Activated naive CD8-positive, alpha-beta T cell treated with anti-CD3 and anti-CD28 coated beads, Interleukin-2, amount 10 ng/mL, durations not matched to agents 7 days and 5 days (primary cell): ENCODE measurements around the gene ELMOD3. TPM values are rescaled to one million over a fixed set of nuclear protein-coding genes. Genes with fewer than 3 reads are reported as not detected.
A peak's percentile ranks its signal among the peaks of the same experiment; 100 is the strongest.

Experiments
- ATAC-seq: fragments of 150-1000 bp; cut with Tn5 transposase; one replicate; pipeline ENCODE4 v1.10.0; 2021; ENCODE audit warnings: low read depth, moderate library complexity
- POLR2A ChIA-PET: fragments of 350-600 bp; sonication (Branson Sonifier 250); formaldehyde crosslinking; loops from one replicate; lab custom pipeline; 2021; ENCODE audit warnings: antibody characterized with exemption; lab: Charles Lee
- DNase-seq: peaks from one replicate; pipeline ENCODE4 v3.0.0; 2021
- H3K27ac Mint-ChIP-seq: one replicate; pipeline ENCODE4 v1.8.0; 2022; ENCODE audit warnings: mild to moderate bottlenecking, mixed read lengths
- H3K27me3 Mint-ChIP-seq: one replicate; pipeline ENCODE4 v1.8.0; 2022; ENCODE audit warnings: mild to moderate bottlenecking, moderate library complexity, mixed read lengths
- H3K36me3 Mint-ChIP-seq: one replicate; pipeline ENCODE4 v1.8.0; 2021; ENCODE audit warnings: mild to moderate bottlenecking, mixed read lengths
- H3K4me1 Mint-ChIP-seq: one replicate; pipeline ENCODE4 v1.8.0; 2021; ENCODE audit warnings: mixed read lengths
- H3K4me3 Mint-ChIP-seq: one replicate; pipeline ENCODE4 v1.8.0; 2022; ENCODE audit warnings: mild to moderate bottlenecking, moderate library complexity, mixed read lengths
- H3K9me3 Mint-ChIP-seq: one replicate; pipeline ENCODE4 v1.8.0; 2021; ENCODE audit warnings: mixed read lengths
- total RNA-seq, 2 experiments: library from RNA; stranded (reverse); gene quantifications; one replicate each; pipeline ENCODE4 v1.2.3, GENCODE V29; 2021

The ELMOD3 gene
- total RNA-seq, 2 experiments from 2014 or later = 23.1 to 26.4 TPM

GRCh38 chr2:85429213-85429923 is 74.8 kb downstream of the ELMOD3 start:
- H3K27ac Mint-ChIP-seq = peak overlapping the region; percentile 65
- peaks cover 5% of the 10 kb centered on the region for H3K4me1 Mint-ChIP-seq
- no peak overlapping the region for H3K4me3 Mint-ChIP-seq
- DNase-seq = no peak
- POLR2A ChIA-PET = interaction anchor here (0.6 to 3.5 kb wide), 7 partner anchors 8 to 762 kb away, joined by 3 to 13 read pairs (median 4); partner anchors contain the start of gene MAT2A
- no peaks in the 10 kb centered on the region for H3K9me3 Mint-ChIP-seq
- no peaks in the 10 kb centered on the region for H3K36me3 Mint-ChIP-seq
- H3K27me3 Mint-ChIP-seq = no peaks in the 10 kb centered on the region
- no peak for ATAC-seq

- Mint-ChIP-seq H3K4me1 (peaks cover 5% of the 10 kb centered on the region), H3K36me3 (no peaks in the 10 kb centered on the region), H3K9me3 (no peaks in the 10 kb centered on the region), H3K27ac (peak overlapping the region; percentile 65), H3K4me3 (no peak overlapping the region), H3K27me3 (no peaks in the 10 kb centered on the region)
- DNase-seq = no peak
- no peak for ATAC-seq
- POLR2A ChIA-PET = interaction anchor here (0.6 to 3.5 kb wide), 6 partner anchors 8 to 762 kb away, joined by 3 to 13 read pairs (median 4); partner anchors contain the start of gene MAT2A
Measured at GRCh38 chr2:85429924-85430289, 75.3 kb downstream of the ELMOD3 start.

- POLR2A ChIA-PET = interaction anchor here (0.6 to 3.5 kb wide), 3 partner anchors 9 to 108 kb away, joined by 3 to 13 read pairs (median 3); partner anchors contain the start of gene MAT2A
- Mint-ChIP-seq H3K27ac (no peak overlapping the region), H3K27me3 (no peaks in the 10 kb centered on the region), H3K36me3 (no peaks in the 10 kb centered on the region), H3K4me1 (peaks cover 5% of the 10 kb centered on the region), H3K4me3 (no peak overlapping the region), H3K9me3 (no peaks in the 10 kb centered on the region)
- ATAC-seq (no peak), DNase-seq (no peak)
Measured at GRCh38 chr2:85430752-85431569, 76.4 kb downstream of the ELMOD3 start.

- peaks cover 5% of the 10 kb centered on the region for H3K4me1 Mint-ChIP-seq
- no peak overlapping the region for H3K27ac Mint-ChIP-seq
- H3K36me3 Mint-ChIP-seq = no peaks in the 10 kb centered on the region
Measured at GRCh38 chr2:85431570-85432205, 77.1 kb downstream of the ELMOD3 start.

GRCh38 chr2:85433511-85434089 is 79.0 kb downstream of the ELMOD3 start:
- H3K27ac Mint-ChIP-seq = no peak overlapping the region
- no peak overlapping the region for H3K4me3 Mint-ChIP-seq
- POLR2A ChIA-PET = interaction anchor here (1.1 kb wide), 1 partner anchor 107 kb away, joined by 3 read pairs; no protein-coding TSS in a partner anchor
- H3K27me3 Mint-ChIP-seq = no peaks in the 10 kb centered on the region
- no peaks in the 10 kb centered on the region for H3K9me3 Mint-ChIP-seq
- DNase-seq (no peak), ATAC-seq (no peak)
- H3K4me1 Mint-ChIP-seq = peaks cover 16% of the 10 kb centered on the region
- no peaks in the 10 kb centered on the region for H3K36me3 Mint-ChIP-seq

More at GRCh38 chr2:85431570-85432205, 77.1 kb downstream of the ELMOD3 start:
- Mint-ChIP-seq H3K27me3 (no peaks in the 10 kb centered on the region), H3K4me3 (no peak overlapping the region), H3K9me3 (no peaks in the 10 kb centered on the region)
- DNase-seq (no peak), ATAC-seq (no peak)
- POLR2A ChIA-PET = interaction anchor here (0.6 to 0.8 kb wide), 2 partner anchors 12 to 107 kb away, joined by 3 read pairs; partner anchors contain the start of gene MAT2A

- Mint-ChIP-seq H3K4me3 (no peak overlapping the region), H3K9me3 (no peaks in the 10 kb centered on the region), H3K4me1 (peaks cover 23% of the 10 kb centered on the region), H3K36me3 (no peaks in the 10 kb centered on the region), H3K27ac (no peak overlapping the region), H3K27me3 (no peaks in the 10 kb centered on the region)
- POLR2A ChIA-PET = interaction anchor here (1.1 kb wide), 1 partner anchor 106 kb away, joined by 3 read pairs; no protein-coding TSS in a partner anchor
- no peak for ATAC-seq
- DNase-seq = no peak
Measured at GRCh38 chr2:85434696-85435095, 80.1 kb downstream of the ELMOD3 start.

GRCh38 chr2:85435220-85435958 is 80.8 kb downstream of the ELMOD3 start:
- ATAC-seq = no peak
- no peak for DNase-seq
- Mint-ChIP-seq H3K27ac (no peak overlapping the region), H3K4me1 (peaks cover 28% of the 10 kb centered on the region), H3K27me3 (no peaks in the 10 kb centered on the region), H3K9me3 (no peaks in the 10 kb centered on the region), H3K4me3 (no peak overlapping the region), H3K36me3 (no peaks in the 10 kb centered on the region)
- POLR2A ChIA-PET = interaction anchor here (1.4 kb wide), 1 partner anchor 104 kb away, joined by 3 read pairs; the partner anchor contains the start of gene MAT2A

GRCh38 chr2:85435981-85436835 is 81.6 kb downstream of the ELMOD3 start:
- Mint-ChIP-seq H3K4me1 (peaks cover 33% of the 10 kb centered on the region), H3K27ac (peak overlapping the region; percentile 93), H3K9me3 (no peaks in the 10 kb centered on the region), H3K4me3 (no peak overlapping the region), H3K27me3 (no peaks in the 10 kb centered on the region), H3K36me3 (no peaks in the 10 kb centered on the region)
- ATAC-seq = no peak
- POLR2A ChIA-PET = interaction anchor here (1.4 to 7.3 kb wide), 3 partner anchors 15 to 103 kb away, joined by 3 to 116 read pairs (median 5); partner anchors contain the start of gene MAT2A
- DNase-seq = no peak

GRCh38 chr2:85436836-85437487 is 82.4 kb downstream of the ELMOD3 start:
- Mint-ChIP-seq H3K36me3 (no peaks in the 10 kb centered on the region), H3K4me1 (peaks cover 33% of the 10 kb centered on the region), H3K9me3 (no peaks in the 10 kb centered on the region), H3K4me3 (peak overlapping the region; percentile 75), H3K27me3 (no peaks in the 10 kb centered on the region), H3K27ac (peak overlapping the region; percentile 93)
- POLR2A ChIA-PET = interaction anchor here (0.7 to 7.3 kb wide), 9 partner anchors 7 to 115 kb away, joined by 3 to 116 read pairs (median 5); partner anchors contain the start of genes MAT2A and SH2D6
- no peak for DNase-seq
- ATAC-seq = no peak

GRCh38 chr2:85437488-85438200 is 83.1 kb downstream of the ELMOD3 start:
- H3K27ac Mint-ChIP-seq = peak overlapping the region; percentile 93
- no peaks in the 10 kb centered on the region for H3K9me3 Mint-ChIP-seq
- peaks cover 33% of the 10 kb centered on the region for H3K4me1 Mint-ChIP-seq
- ATAC-seq = peak; percentile 75
- H3K4me3 Mint-ChIP-seq = peak overlapping the region; percentile 84
- POLR2A ChIA-PET = interaction anchor here (0.7 to 7.3 kb wide), 10 partner anchors 8 to 114 kb away, joined by 3 to 116 read pairs (median 5); partner anchors contain the start of genes MAT2A and SH2D6
- H3K36me3 Mint-ChIP-seq = no peaks in the 10 kb centered on the region
- DNase-seq = peak; percentile 80
- no peaks in the 10 kb centered on the region for H3K27me3 Mint-ChIP-seq
